Neural crest cell (in vitro differentiated cells): ENCODE results near the gene ATG10. TPM values are rescaled to one million over a fixed set of nuclear protein-coding genes. Genes with fewer than 3 reads are reported as not detected.

Experiments
- DNase-seq: peaks from one replicate; pipeline ENCODE4 v3.0.0; 2021; ENCODE audit warnings: low read depth, mixed read lengths, low spot score
- H3K27ac Mint-ChIP-seq: one replicate; pipeline ENCODE4 v1.8.0; 2021; ENCODE audit warnings: mild to moderate bottlenecking, mixed read lengths; ENCODE audit not compliant: unreplicated experiment
- H3K27me3 Mint-ChIP-seq: 2 replicates; pipeline ENCODE4 v1.8.0; 2021; ENCODE audit warnings: low read depth, mild to moderate bottlenecking, mixed read lengths
- H3K36me3 Mint-ChIP-seq: 2 replicates; pipeline ENCODE4 v1.8.0; 2021; ENCODE audit warnings: low read depth, mild to moderate bottlenecking, mixed read lengths
- H3K4me1 Mint-ChIP-seq: 2 replicates; pipeline ENCODE4 v1.8.0; 2021; ENCODE audit warnings: mixed read lengths
- H3K4me3 Mint-ChIP-seq: one replicate; pipeline ENCODE4 v1.8.0; 2021; ENCODE audit warnings: mild to moderate bottlenecking, mixed read lengths
- H3K9me3 Mint-ChIP-seq: 2 replicates; pipeline ENCODE4 v1.8.0; 2021; ENCODE audit warnings: mixed read lengths
- CTCF ChIP-seq: fragments of 200-600 bp; sonication (generic); conservative IDR thresholded peaks from 2 replicates; pipeline ENCODE4 v1.5.0; 2021; ENCODE audit warnings: antibody characterized with exemption, mild to moderate bottlenecking
- total RNA-seq: library from RNA; stranded (reverse); gene quantifications from 2 replicates; pipeline ENCODE4 v1.2.1, GENCODE V29; 2021

Gene ATG10
- total RNA-seq, 1 donor from 2014 or later: 5.9 TPM

- Mint-ChIP-seq H3K9me3 (peaks cover 3% of the 10 kb centered on the region), H3K27me3 (no peaks in the 10 kb centered on the region), H3K4me1 (peaks cover 32% of the 10 kb centered on the region), H3K27ac (no peak overlapping the region), H3K36me3 (no peaks in the 10 kb centered on the region), H3K4me3 (no peak overlapping the region)
- TF ChIP-seq CTCF: no peak
- no peak for DNase-seq
Observed at GRCh38 chr5:82295144-82295543, 323.3 kb downstream of the ATG10 start.

- Mint-ChIP-seq H3K27ac (no peak overlapping the region), H3K4me1 (peaks cover 31% of the 10 kb centered on the region), H3K27me3 (no peaks in the 10 kb centered on the region), H3K9me3 (peaks cover 3% of the 10 kb centered on the region), H3K4me3 (no peak overlapping the region), H3K36me3 (no peaks in the 10 kb centered on the region)
- DNase-seq: no peak
- no peak for TF ChIP-seq CTCF
Observed at GRCh38 chr5:82295959-82296531, 324.2 kb downstream of the ATG10 start.

- H3K27ac Mint-ChIP-seq: no peak overlapping the region
- H3K9me3 Mint-ChIP-seq: peaks cover 3% of the 10 kb centered on the region
- no peak for TF ChIP-seq CTCF
- peaks cover 29% of the 10 kb centered on the region for H3K4me1 Mint-ChIP-seq
- no peaks in the 10 kb centered on the region for H3K27me3 Mint-ChIP-seq
- H3K4me3 Mint-ChIP-seq: no peak overlapping the region
- no peaks in the 10 kb centered on the region for H3K36me3 Mint-ChIP-seq
- no peak for DNase-seq
Observed at GRCh38 chr5:82296929-82297328, 325.1 kb downstream of the ATG10 start.

- H3K36me3 Mint-ChIP-seq: no peaks in the 10 kb centered on the region
- H3K27me3 Mint-ChIP-seq: no peaks in the 10 kb centered on the region
- H3K9me3 Mint-ChIP-seq: peaks cover 3% of the 10 kb centered on the region
- no peak overlapping the region for H3K4me3 Mint-ChIP-seq
- H3K27ac Mint-ChIP-seq: no peak overlapping the region
- no peak for TF ChIP-seq CTCF
- no peak for DNase-seq
- peaks cover 28% of the 10 kb centered on the region for H3K4me1 Mint-ChIP-seq
Observed at GRCh38 chr5:82297711-82298110, 325.9 kb downstream of the ATG10 start.

- TF ChIP-seq CTCF: no peak
- peaks cover 24% of the 10 kb centered on the region for H3K4me1 Mint-ChIP-seq
- DNase-seq: no peak
- peaks cover 3% of the 10 kb centered on the region for H3K9me3 Mint-ChIP-seq
- no peaks in the 10 kb centered on the region for H3K36me3 Mint-ChIP-seq
- H3K27ac Mint-ChIP-seq: peak overlapping the region; percentile 88
- H3K27me3 Mint-ChIP-seq: no peaks in the 10 kb centered on the region
- peak overlapping the region; percentile 56 for H3K4me3 Mint-ChIP-seq
Observed at GRCh38 chr5:82298668-82299067, 326.8 kb downstream of the ATG10 start.
